Measurements from ENCODE around the gene WSCD2.

Gene WSCD2

GRCh38 chr12:108106599-108106998, 22.5 kb upstream of the WSCD2 start:
- Histone ChIP-seq H3K9me3 (ENCODE audit: insufficient read depth, low read length, severe bottlenecking) (no peaks in the 10 kb centered on the region), H3K27ac (ENCODE audit: low read length) (no peak overlapping the region), H3K27me3 (ENCODE audit: insufficient read depth, low read length, poor library complexity) (peaks cover 4% of the 10 kb centered on the region), H2AFZ (ENCODE audit: low read depth, low read length) (no peak overlapping the region), H3K4me2 (ENCODE audit: insufficient read depth, low read length) (no peak overlapping the region), H3K36me3 (ENCODE audit: insufficient read depth, low read length) (no peaks in the 10 kb centered on the region), H3K79me2 (ENCODE audit: insufficient read depth, low read length) (no peaks in the 10 kb centered on the region), H3K9ac (ENCODE audit: low read depth, low read length) (no peak overlapping the region), H3K4me3 (ENCODE audit: low read depth in 1 of 2, low read length in 2 of 2) (no peak overlapping the region), H3K4me1 (ENCODE audit: insufficient read depth, low read length) (no peaks in the 10 kb centered on the region), H4K20me1 (ENCODE audit: insufficient read depth, low read length) (no peaks in the 10 kb centered on the region)
- no peak for DNase-seq
- no peak for ATAC-seq (ENCODE audit: insufficient read depth, low read depth)
- TF ChIP-seq EZH2 (IDR thresholded peaks at IDR 0.05; ENCODE audit: borderline replicate concordance, low read depth, low read length, severe bottlenecking) (no peak), CTCF (IDR thresholded peaks at IDR 0.05; ENCODE audit: borderline replicate concordance, extremely low read depth, low read length, poor library complexity, severe bottlenecking) (no peak)

- Histone ChIP-seq H4K20me1 (ENCODE audit: insufficient read depth, low read length) (no peaks in the 10 kb centered on the region), H2AFZ (ENCODE audit: low read depth, low read length) (no peak overlapping the region), H3K27ac (ENCODE audit: low read length) (no peak overlapping the region), H3K9ac (ENCODE audit: low read depth, low read length) (no peak overlapping the region), H3K79me2 (ENCODE audit: insufficient read depth, low read length) (no peaks in the 10 kb centered on the region), H3K4me2 (ENCODE audit: insufficient read depth, low read length) (no peak overlapping the region), H3K36me3 (ENCODE audit: insufficient read depth, low read length) (no peaks in the 10 kb centered on the region), H3K27me3 (ENCODE audit: insufficient read depth, low read length, poor library complexity) (peaks cover 4% of the 10 kb centered on the region), H3K9me3 (ENCODE audit: insufficient read depth, low read length, severe bottlenecking) (no peaks in the 10 kb centered on the region), H3K4me3 (ENCODE audit: low read depth in 1 of 2, low read length in 2 of 2) (no peak overlapping the region), H3K4me1 (ENCODE audit: insufficient read depth, low read length) (no peaks in the 10 kb centered on the region)
- DNase-seq (no peak), ATAC-seq (ENCODE audit: insufficient read depth, low read depth) (no peak)
- no peak for TF ChIP-seq CTCF (IDR thresholded peaks at IDR 0.05; ENCODE audit: borderline replicate concordance, extremely low read depth, low read length, poor library complexity, severe bottlenecking)
- no peak for TF ChIP-seq EZH2 (IDR thresholded peaks at IDR 0.05; ENCODE audit: borderline replicate concordance, low read depth, low read length, severe bottlenecking)
Measured at GRCh38 chr12:108107293-108107692, 21.8 kb upstream of the WSCD2 start.

- Histone ChIP-seq H3K4me1 (ENCODE audit: insufficient read depth, low read length) (no peaks in the 10 kb centered on the region), H3K4me3 (ENCODE audit: low read depth in 1 of 2, low read length in 2 of 2) (no peak overlapping the region), H3K36me3 (ENCODE audit: insufficient read depth, low read length) (no peaks in the 10 kb centered on the region), H4K20me1 (ENCODE audit: insufficient read depth, low read length) (no peaks in the 10 kb centered on the region), H3K4me2 (ENCODE audit: insufficient read depth, low read length) (no peak overlapping the region), H3K9me3 (ENCODE audit: insufficient read depth, low read length, severe bottlenecking) (no peaks in the 10 kb centered on the region), H3K27ac (ENCODE audit: low read length) (no peak overlapping the region), H3K9ac (ENCODE audit: low read depth, low read length) (no peak overlapping the region), H2AFZ (ENCODE audit: low read depth, low read length) (no peak overlapping the region), H3K79me2 (ENCODE audit: insufficient read depth, low read length) (no peaks in the 10 kb centered on the region), H3K27me3 (ENCODE audit: insufficient read depth, low read length, poor library complexity) (peaks cover 4% of the 10 kb centered on the region)
- ATAC-seq (ENCODE audit: insufficient read depth, low read depth) (no peak), DNase-seq (no peak)
- no peak for TF ChIP-seq CTCF (IDR thresholded peaks at IDR 0.05; ENCODE audit: borderline replicate concordance, extremely low read depth, low read length, poor library complexity, severe bottlenecking)
- no peak for TF ChIP-seq EZH2 (IDR thresholded peaks at IDR 0.05; ENCODE audit: borderline replicate concordance, low read depth, low read length, severe bottlenecking)
Measured at GRCh38 chr12:108109504-108109903, 19.6 kb upstream of the WSCD2 start.

- Histone ChIP-seq H3K36me3 (ENCODE audit: insufficient read depth, low read length) (no peaks in the 10 kb centered on the region), H3K79me2 (ENCODE audit: insufficient read depth, low read length) (no peaks in the 10 kb centered on the region), H3K27ac (ENCODE audit: low read length) (no peak overlapping the region), H3K9me3 (ENCODE audit: insufficient read depth, low read length, severe bottlenecking) (no peaks in the 10 kb centered on the region), H3K27me3 (ENCODE audit: insufficient read depth, low read length, poor library complexity) (peaks cover 4% of the 10 kb centered on the region), H3K9ac (ENCODE audit: low read depth, low read length) (no peak overlapping the region), H3K4me1 (ENCODE audit: insufficient read depth, low read length) (no peaks in the 10 kb centered on the region), H3K4me2 (ENCODE audit: insufficient read depth, low read length) (no peak overlapping the region), H3K4me3 (ENCODE audit: low read depth in 1 of 2, low read length in 2 of 2) (no peak overlapping the region), H2AFZ (ENCODE audit: low read depth, low read length) (no peak overlapping the region), H4K20me1 (ENCODE audit: insufficient read depth, low read length) (no peaks in the 10 kb centered on the region)
- DNase-seq (no peak), ATAC-seq (ENCODE audit: insufficient read depth, low read depth) (no peak)
- TF ChIP-seq EZH2 (IDR thresholded peaks at IDR 0.05; ENCODE audit: borderline replicate concordance, low read depth, low read length, severe bottlenecking) (no peak), CTCF (IDR thresholded peaks at IDR 0.05; ENCODE audit: borderline replicate concordance, extremely low read depth, low read length, poor library complexity, severe bottlenecking) (no peak)
Measured at GRCh38 chr12:108109954-108110353, 19.1 kb upstream of the WSCD2 start.
